Choroid plexus epithelial cell (primary cell): ENCODE data around the gene C11orf54.

Experiments used
- DNase-seq: peaks from one replicate; pipeline ENCODE4 v3.0.0-alpha.2; 2010; ENCODE audit warnings: low read depth
- H3K4me3 ChIP-seq: 2 replicates; pipeline ENCODE4 v1.5.1; 2011; ENCODE audit warnings: low read depth, mild to moderate bottlenecking, control low read depth, low read length, moderate library complexity
- TF ChIP-seq, protein P1 (sequence below): conservative IDR thresholded peaks from 2 replicates; pipeline ENCODE4 v1.5.1; 2011; ENCODE audit warnings: low read depth, mild to moderate bottlenecking, control low read depth, inconsistent platforms, low read length, moderate library complexity

C11orf54 gene

DNA sequence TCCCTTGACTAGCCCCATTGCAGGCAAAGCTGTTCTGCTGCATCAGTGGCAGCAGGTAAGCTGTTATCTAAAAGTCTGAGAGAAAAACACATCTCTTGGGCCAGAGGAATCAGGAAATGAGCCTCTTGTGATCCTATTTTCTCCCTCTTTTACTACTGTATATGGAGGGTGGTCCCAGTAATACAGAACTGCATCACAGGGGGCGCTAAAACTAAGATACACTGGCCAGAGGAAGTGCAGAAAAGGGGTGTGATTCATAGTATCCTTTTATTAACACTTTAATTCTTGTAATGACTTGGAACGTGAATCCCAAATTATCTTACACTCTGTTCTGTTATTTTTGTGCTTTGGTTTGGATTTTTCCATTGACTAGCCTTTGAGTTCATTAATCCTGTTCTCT is 33.8 kb downstream of the C11orf54 start:
- H3K4me3 ChIP-seq, result no peak overlapping the region
- TF ChIP-seq, protein P1, sequence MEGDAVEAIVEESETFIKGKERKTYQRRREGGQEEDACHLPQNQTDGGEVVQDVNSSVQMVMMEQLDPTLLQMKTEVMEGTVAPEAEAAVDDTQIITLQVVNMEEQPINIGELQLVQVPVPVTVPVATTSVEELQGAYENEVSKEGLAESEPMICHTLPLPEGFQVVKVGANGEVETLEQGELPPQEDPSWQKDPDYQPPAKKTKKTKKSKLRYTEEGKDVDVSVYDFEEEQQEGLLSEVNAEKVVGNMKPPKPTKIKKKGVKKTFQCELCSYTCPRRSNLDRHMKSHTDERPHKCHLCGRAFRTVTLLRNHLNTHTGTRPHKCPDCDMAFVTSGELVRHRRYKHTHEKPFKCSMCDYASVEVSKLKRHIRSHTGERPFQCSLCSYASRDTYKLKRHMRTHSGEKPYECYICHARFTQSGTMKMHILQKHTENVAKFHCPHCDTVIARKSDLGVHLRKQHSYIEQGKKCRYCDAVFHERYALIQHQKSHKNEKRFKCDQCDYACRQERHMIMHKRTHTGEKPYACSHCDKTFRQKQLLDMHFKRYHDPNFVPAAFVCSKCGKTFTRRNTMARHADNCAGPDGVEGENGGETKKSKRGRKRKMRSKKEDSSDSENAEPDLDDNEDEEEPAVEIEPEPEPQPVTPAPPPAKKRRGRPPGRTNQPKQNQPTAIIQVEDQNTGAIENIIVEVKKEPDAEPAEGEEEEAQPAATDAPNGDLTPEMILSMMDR, result peak; percentile 37
- DNase-seq, result peak; percentile 24

DNA sequence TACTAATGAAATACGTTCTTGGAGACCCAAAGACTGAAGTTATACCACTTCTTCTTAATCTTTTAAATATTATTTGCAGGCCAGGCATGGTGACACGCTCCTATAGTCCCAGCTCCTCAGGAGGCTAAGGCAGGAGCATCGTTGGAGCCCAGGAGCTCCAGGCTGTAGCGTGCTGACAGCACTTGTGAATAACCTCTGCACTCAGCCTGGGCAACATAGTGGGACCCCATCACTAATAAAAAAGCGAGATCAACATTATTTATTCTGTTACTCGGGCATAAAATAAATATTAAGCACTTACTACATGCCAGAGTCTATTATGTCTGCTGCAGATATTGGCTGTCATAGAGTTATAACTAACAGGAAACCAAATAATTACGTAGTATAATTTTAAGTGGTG is 41.9 kb downstream of the C11orf54 start:
- DNase-seq, result no peak
- TF ChIP-seq, protein P1, result no peak
- peak overlapping the region; percentile 96 for H3K4me3 ChIP-seq

DNA sequence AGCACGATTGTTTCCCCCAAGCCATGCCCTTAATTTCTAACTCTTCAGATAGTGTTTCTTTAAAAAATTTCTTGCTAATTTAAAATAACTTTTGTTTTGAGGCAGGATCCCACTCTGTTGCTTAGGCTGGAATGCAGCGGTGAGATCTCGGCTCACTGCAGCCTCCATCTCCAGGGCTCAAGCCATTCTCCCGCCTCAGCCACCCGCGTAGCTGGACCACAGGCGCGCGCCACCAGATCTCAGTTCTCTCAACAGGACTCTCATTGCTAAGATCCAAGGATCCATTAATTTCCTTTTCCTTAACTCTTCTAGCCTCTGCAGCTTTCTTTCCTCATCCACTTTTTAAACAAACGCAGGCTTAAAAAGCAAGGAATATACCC is 42.3 kb downstream of the C11orf54 start:
- no peak for DNase-seq
- H3K4me3 ChIP-seq, result peak overlapping the region; percentile 96
- TF ChIP-seq, protein P1, result no peak

DNA sequence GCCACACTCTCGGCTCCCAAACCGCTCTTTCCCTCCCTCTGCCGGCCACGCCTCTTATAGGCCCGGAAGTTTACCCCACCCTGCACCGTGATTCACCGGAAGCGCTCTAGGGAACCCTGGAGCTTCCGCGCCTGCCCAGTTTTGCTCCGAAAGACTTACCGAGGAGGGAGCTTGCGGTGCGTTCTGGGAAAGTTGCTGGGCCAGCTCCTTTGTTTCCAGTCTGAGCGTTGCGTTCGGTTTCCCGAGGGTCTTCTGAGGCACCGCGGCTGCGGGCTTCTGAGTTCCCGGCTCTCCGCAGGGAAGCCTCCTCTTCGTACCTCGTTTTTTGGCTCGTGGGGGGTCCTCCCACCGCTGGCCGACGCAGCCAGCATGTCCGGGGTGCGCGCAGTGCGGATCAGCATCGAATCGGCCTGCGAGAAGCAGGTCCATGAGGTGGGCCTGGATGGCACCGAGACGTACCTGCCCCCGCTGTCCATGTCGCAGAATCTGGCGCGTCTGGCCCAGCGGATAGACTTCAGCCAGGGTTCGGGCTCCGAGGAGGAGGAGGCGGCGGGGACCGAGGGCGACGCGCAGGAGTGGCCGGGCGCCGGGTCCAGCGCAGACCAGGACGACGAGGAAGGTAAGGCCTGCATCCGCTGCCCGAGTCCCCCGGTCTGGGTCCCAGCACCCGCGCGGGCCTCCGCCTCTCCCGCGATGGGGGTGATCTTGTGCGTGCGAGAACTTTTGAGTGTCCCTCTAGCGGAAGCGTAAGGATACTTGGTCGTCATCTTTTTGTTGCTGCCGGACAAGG is 42.9 kb downstream of the C11orf54 start, which contains the start of gene MED17:
Gene MED17, plus strand, starts transcription at position 138 of the 790 bp plus-strand sequence. Its CDS starts 232 bp downstream, at position 370.
- TF ChIP-seq, protein P1, result peak; percentile 54
- peak within 1 kb of the TSS; percentile 96 for H3K4me3 ChIP-seq
- peak; percentile 95 for DNase-seq

DNA sequence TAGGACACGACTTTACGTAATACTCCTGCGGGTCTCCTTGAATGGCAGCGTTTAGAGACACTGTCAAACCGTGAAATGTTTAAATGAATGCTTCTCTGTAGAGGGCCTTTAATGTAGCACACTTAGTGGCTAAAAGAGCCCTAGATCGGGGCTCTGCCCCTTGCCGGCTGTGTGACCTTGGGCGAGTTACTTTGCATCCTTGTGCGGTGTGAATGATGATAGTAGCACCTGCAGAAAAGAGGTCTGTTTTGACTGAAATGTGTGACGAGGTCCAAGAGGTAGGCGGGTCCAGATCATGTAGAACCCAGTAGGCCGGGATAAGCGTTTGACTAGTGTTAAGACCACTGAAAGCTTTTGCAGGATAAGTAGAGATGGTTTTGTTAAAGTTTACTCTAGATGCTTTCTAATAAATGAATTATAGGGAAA is 43.5 kb downstream of the C11orf54 start:
- DNase-seq, result peak; percentile 17
- peak overlapping the region; percentile 96 for H3K4me3 ChIP-seq
- TF ChIP-seq, protein P1, result no peak

DNA sequence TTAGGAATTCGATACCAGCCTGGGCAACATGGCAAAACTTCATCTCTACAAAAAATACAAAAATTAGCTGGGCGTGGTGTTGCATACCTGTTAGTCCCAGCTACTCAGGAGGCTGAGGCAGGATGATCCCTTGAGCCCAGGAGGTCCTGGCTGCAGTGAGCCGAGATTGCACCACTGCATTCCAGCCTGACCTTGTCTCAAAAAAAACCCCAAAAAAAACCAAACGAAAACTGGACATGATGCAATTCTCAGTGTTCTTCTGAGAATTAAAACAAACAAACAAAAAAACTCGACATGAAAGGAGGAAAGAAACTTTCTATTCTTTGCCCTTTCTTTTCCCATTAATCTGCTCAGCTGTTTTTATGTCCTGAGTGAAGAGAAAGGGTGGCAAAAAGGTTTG is 50.0 kb downstream of the C11orf54 start:
- peak; percentile 65 for DNase-seq
- no peak overlapping the region for H3K4me3 ChIP-seq
- TF ChIP-seq, protein P1, result no peak
